ENCODE results near the gene CD59. TPM values are rescaled to one million over a fixed set of nuclear protein-coding genes. Genes with fewer than 3 reads are reported as not detected.
A peak's percentile ranks its signal among the peaks of the same experiment; 100 is the strongest.

The CD59 gene
- total and polyA plus RNA-seq, 10 donors, result 21.6 to 281 (median 171) TPM

DNA sequence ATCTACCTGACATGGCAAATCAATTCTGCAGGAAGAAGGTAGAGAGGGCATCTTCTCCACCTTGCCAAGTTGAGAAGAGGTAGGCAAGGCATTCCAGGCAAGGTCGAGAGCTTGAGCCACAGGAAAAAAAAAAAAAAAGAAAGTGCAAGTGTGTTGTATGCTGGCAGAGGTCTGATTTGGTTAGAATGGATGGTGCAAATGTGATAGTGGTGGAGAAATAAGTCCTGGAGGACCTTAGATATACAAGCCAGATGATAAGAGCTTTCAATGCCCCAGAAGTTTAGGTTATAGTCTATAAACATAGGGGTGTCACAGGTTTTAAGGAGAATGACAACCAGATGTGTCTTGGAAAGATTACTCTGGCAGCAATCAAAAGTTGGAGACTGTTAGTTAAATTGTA is 36.6 kb upstream of the CD59 start:
- Histone ChIP-seq H3K36me3 (peaks cover 0 to 29% (median 19%) of the 10 kb centered on the region in 6 donors), H3K9me3 (no peaks in the 10 kb centered on the region), H3K27me3 (replicated peaks in 1 of 7) (peaks cover 0 to 26% (median 0%) of the 10 kb centered on the region in 7 donors), H3K4me3 (peak overlapping the region in 7 of 8 donors; percentile 81 to 99 (median 98)), H3K27ac (peak overlapping the region in 1 of 8 donors; percentile 88), H3K4me1 (peaks cover 11 to 63% (median 43%) of the 10 kb centered on the region in 6 donors)
- intact Hi-C loops (cut with DNase I; ENCODE audit: low total_unique reads), result no loop called here
- TF ChIP-seq POLR2AphosphoS5 (IDR thresholded peaks at IDR 0.05) (no peak), POLR2A (IDR thresholded peaks at IDR 0.05) (no peak)
- TF ChIP-seq, protein P1, sequence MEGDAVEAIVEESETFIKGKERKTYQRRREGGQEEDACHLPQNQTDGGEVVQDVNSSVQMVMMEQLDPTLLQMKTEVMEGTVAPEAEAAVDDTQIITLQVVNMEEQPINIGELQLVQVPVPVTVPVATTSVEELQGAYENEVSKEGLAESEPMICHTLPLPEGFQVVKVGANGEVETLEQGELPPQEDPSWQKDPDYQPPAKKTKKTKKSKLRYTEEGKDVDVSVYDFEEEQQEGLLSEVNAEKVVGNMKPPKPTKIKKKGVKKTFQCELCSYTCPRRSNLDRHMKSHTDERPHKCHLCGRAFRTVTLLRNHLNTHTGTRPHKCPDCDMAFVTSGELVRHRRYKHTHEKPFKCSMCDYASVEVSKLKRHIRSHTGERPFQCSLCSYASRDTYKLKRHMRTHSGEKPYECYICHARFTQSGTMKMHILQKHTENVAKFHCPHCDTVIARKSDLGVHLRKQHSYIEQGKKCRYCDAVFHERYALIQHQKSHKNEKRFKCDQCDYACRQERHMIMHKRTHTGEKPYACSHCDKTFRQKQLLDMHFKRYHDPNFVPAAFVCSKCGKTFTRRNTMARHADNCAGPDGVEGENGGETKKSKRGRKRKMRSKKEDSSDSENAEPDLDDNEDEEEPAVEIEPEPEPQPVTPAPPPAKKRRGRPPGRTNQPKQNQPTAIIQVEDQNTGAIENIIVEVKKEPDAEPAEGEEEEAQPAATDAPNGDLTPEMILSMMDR (IDR thresholded peaks at IDR 0.05 in 8 of 11, conservative IDR thresholded peaks at IDR 0.05 in 3 of 11), result no peak
- no peak for DNase-seq
- 47 to 87% (median 61%) methylated on average over 1 of the region's 1 CpG for WGBS, 5 donors

DNA sequence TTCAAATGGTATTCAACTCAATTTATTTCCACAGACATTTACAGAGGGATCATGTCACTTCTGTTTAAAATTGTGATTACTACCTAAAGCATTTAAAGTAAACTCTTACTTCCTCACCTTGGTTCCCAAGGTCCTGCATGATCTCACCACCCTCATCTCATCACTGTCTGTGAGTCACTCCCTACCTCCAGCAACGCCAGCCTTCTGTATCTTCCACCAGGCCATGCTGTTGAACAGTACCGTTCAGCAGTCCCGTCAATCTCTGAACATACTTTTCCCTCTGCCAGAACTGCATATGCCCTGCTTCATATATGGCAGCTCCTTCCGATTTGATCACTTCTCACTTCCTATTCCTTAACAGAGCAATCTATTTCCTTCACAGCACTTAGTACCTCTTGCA is 36.1 kb upstream of the CD59 start:
- H3K27me3 ChIP-seq (replicated peaks in 1 of 7), result peaks cover 0 to 26% (median 0%) of the 10 kb centered on the region in 7 donors
- 72 to 90% (median 84%) methylated on average over 4 of the region's 4 CpGs for WGBS, 5 donors
- H3K36me3 ChIP-seq, result peaks cover 0 to 35% (median 23%) of the 10 kb centered on the region in 6 donors
- TF ChIP-seq, protein P1 (IDR thresholded peaks at IDR 0.05 in 8 of 11, conservative IDR thresholded peaks at IDR 0.05 in 3 of 11), result no peak
- TF ChIP-seq POLR2A (IDR thresholded peaks at IDR 0.05) (no peak), POLR2AphosphoS5 (IDR thresholded peaks at IDR 0.05) (no peak)
- peaks cover 11 to 62% (median 43%) of the 10 kb centered on the region in 6 donors for H3K4me1 ChIP-seq
- DNase-seq, result no peak
- H3K4me3 ChIP-seq, result peak overlapping the region in 1 of 8 donors; percentile 96
- H3K9me3 ChIP-seq, result no peaks in the 10 kb centered on the region
- no peak overlapping the region for H3K27ac ChIP-seq
- intact Hi-C loops (cut with DNase I; ENCODE audit: low total_unique reads), result no loop called here

DNA sequence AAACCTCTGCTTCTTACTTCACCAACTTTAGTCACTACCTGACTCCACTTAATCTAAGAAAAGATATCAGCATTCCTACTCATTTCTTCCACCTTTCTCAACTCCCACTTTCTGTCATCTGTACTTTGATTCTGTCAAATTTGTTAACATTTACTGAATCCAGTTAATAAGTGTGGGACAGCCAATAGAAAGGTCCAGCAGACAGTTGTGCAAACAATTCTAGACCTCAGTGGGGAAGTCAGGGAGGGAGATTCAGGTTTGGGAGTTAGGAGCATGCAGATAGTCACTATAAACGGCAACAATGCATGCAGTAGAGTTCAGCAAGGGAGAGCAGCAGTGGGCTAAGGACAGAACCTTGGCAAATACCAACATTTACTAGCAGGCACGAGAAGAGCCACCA is 34.0 kb upstream of the CD59 start:
- no peak for DNase-seq
- Histone ChIP-seq H3K4me3 (no peak overlapping the region), H3K27me3 (replicated peaks in 1 of 7) (peaks cover 0 to 7% (median 0%) of the 10 kb centered on the region in 7 donors), H3K4me1 (peaks cover 11 to 45% (median 34%) of the 10 kb centered on the region in 6 donors), H3K36me3 (peaks cover 0 to 55% (median 42%) of the 10 kb centered on the region in 6 donors), H3K9me3 (no peaks in the 10 kb centered on the region), H3K27ac (no peak overlapping the region)
- intact Hi-C loops (cut with DNase I; ENCODE audit: low total_unique reads), result no loop called here
- TF ChIP-seq POLR2AphosphoS5 (IDR thresholded peaks at IDR 0.05) (no peak), POLR2A (IDR thresholded peaks at IDR 0.05) (no peak)
- TF ChIP-seq, protein P1 (IDR thresholded peaks at IDR 0.05 in 8 of 11, conservative IDR thresholded peaks at IDR 0.05 in 3 of 11), result no peak
- WGBS, 5 donors, result 76 to 96% (median 87%) methylated on average over 2 of the region's 2 CpGs

DNA sequence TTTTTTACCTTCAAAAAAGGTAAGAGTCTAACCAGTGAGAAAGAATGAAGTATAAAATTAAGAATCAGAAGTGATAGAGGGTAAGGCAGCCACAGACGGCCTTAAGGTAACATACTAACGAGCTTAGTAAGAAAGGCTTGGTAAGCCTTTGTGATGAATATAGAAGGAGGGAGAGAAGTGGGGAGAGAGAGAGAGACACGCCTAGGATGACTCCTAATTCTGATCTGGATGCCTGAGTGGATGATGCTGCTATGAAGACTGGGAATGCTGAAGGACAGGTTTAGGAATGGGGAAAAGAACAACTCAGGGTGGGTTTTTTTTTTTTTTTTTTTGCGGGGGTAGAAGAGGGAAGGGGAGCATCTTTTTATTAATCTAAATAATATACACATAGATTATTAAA is 33.3 kb upstream of the CD59 start:
- Histone ChIP-seq H3K27ac (no peak overlapping the region), H3K4me3 (no peak overlapping the region), H3K27me3 (replicated peaks in 1 of 7) (no peaks in the 10 kb centered on the region), H3K4me1 (peaks cover 11 to 38% (median 27%) of the 10 kb centered on the region in 6 donors), H3K9me3 (no peaks in the 10 kb centered on the region), H3K36me3 (peaks cover 0 to 62% (median 49%) of the 10 kb centered on the region in 6 donors)
- no peak for DNase-seq
- intact Hi-C loops (cut with DNase I; ENCODE audit: low total_unique reads), result no loop called here
- TF ChIP-seq POLR2A (IDR thresholded peaks at IDR 0.05) (no peak), POLR2AphosphoS5 (IDR thresholded peaks at IDR 0.05) (no peak)
- TF ChIP-seq, protein P1 (IDR thresholded peaks at IDR 0.05 in 8 of 11, conservative IDR thresholded peaks at IDR 0.05 in 3 of 11), result no peak
- WGBS, 5 donors, result 84 to 100% (median 94%) methylated on average over 4 of the region's 4 CpGs
